Thoracic aorta (tissue), 2 donors: ENCODE data around the gene DEPDC5. TPM values are rescaled to one million over a fixed set of nuclear protein-coding genes. Genes with fewer than 3 reads are reported as not detected.
"Not testable (repeated sequence)": the region's sequence is repeated elsewhere in the genome, so short reads cannot be mapped to it uniquely, and the experiment has no call there.

Source experiments
- ATAC-seq: fragments of 150-250 bp; one replicate; pipeline ENCODE4 v1.8.0; 2017; ENCODE audit warnings: low read depth; ENCODE audit not compliant: insufficient number of reproducible peaks, low FRiP score
- DNase-seq: peaks from one replicate; pipeline ENCODE4 v3.0.0-alpha.2; 2020; ENCODE audit warnings: low spot score
- H3K27ac ChIP-seq, 2 donors: fragments of 200-600 bp; sonication (generic); 1 replicate in 1 of 2; 2 replicates in 1 of 2; pipeline ENCODE4 v1.5.1; 2016; ENCODE audit warnings: mild to moderate bottlenecking in 2 of 2, moderate library complexity in 2 of 2
- H3K27me3 ChIP-seq: fragments of 200-600 bp; sonication (generic); replicated peaks from 2 replicates; pipeline ENCODE4 v1.6.0; 2016; ENCODE audit warnings: mild to moderate bottlenecking; ENCODE audit not compliant: insufficient read depth
- H3K36me3 ChIP-seq: fragments of 200-600 bp; sonication (generic); one replicate; pipeline ENCODE4 v1.5.1; 2016
- H3K4me1 ChIP-seq, 2 donors: fragments of 200-600 bp; sonication (generic); 1 replicate in 1 of 2; 2 replicates in 1 of 2; pipeline versions ENCODE4 v1.5.1 to v1.6.0; 2016; ENCODE audit warnings: low read depth in 2 of 2, mild to moderate bottlenecking in 1 of 2; ENCODE audit not compliant: control insufficient read depth in 1 of 2
- H3K4me3 ChIP-seq: fragments of 200-600 bp; sonication (generic); 2 replicates; pipeline ENCODE4 v1.5.1; 2016; ENCODE audit warnings: mild to moderate bottlenecking
- H3K9me3 ChIP-seq: fragments of 200-600 bp; sonication (generic); 2 replicates; pipeline ENCODE4 v1.5.1; 2016
- CTCF ChIP-seq: fragments of 200-600 bp; sonication (generic); IDR thresholded peaks from one replicate; pipeline ENCODE4 v1.5.1; 2019; ENCODE audit warnings: antibody characterized with exemption
- total RNA-seq, 2 donors: library from RNA; depleted of rRNA; stranded (reverse); fragments of >200 nt; gene quantifications; one replicate each; pipeline versions ENCODE4 v1.1.0 to v1.2.3, GENCODE V29; 2016

Gene DEPDC5
- total RNA-seq, 2 donors from 2014 or later = 31.3 to 52.7 TPM

- Histone ChIP-seq H3K27ac (no peak overlapping the region), H3K4me3 (no peak overlapping the region), H3K9me3 (no peaks in the 10 kb centered on the region), H3K4me1 (no peaks in the 10 kb centered on the region), H3K36me3 (peaks cover 27% of the 10 kb centered on the region), H3K27me3 (no peaks in the 10 kb centered on the region)
- no peak for TF ChIP-seq CTCF
- no peak for ATAC-seq
- DNase-seq = no peak
These were observed 14.7 kb downstream of the DEPDC5 start for GRCh38 chr22:31768422-31769059.

GRCh38 chr22:31773416-31773815 lies 19.6 kb downstream of the DEPDC5 start:
- Histone ChIP-seq H3K9me3 (no peaks in the 10 kb centered on the region), H3K4me1 (no peaks in the 10 kb centered on the region), H3K4me3 (no peak overlapping the region), H3K27ac (no peak overlapping the region), H3K27me3 (no peaks in the 10 kb centered on the region), H3K36me3 (peaks cover 32% of the 10 kb centered on the region)
- DNase-seq (no peak), ATAC-seq (no peak)
- TF ChIP-seq CTCF = no peak

GRCh38 chr22:31776231-31776630 lies 22.4 kb downstream of the DEPDC5 start:
- Histone ChIP-seq H3K36me3 (peaks cover 28% of the 10 kb centered on the region), H3K27me3 (no peaks in the 10 kb centered on the region), H3K9me3 (no peaks in the 10 kb centered on the region), H3K27ac (no peak overlapping the region), H3K4me1 (no peaks in the 10 kb centered on the region), H3K4me3 (no peak overlapping the region)
- TF ChIP-seq CTCF = no peak
- ATAC-seq (no peak), DNase-seq (no peak)

GRCh38 chr22:31789803-31790202 lies 36.0 kb downstream of the DEPDC5 start:
- no peak for TF ChIP-seq CTCF
- Histone ChIP-seq H3K36me3 (peaks cover 5% of the 10 kb centered on the region), H3K27ac (no peak overlapping the region), H3K9me3 (no peaks in the 10 kb centered on the region), H3K4me3 (no peak overlapping the region), H3K4me1 (no peaks in the 10 kb centered on the region), H3K27me3 (no peaks in the 10 kb centered on the region)
- DNase-seq (no peak), ATAC-seq (no peak)

- DNase-seq = no peak
- Histone ChIP-seq H3K36me3 (peaks cover 5% of the 10 kb centered on the region), H3K4me1 (no peaks in the 10 kb centered on the region), H3K27me3 (no peaks in the 10 kb centered on the region), H3K9me3 (no peaks in the 10 kb centered on the region), H3K27ac (no peak overlapping the region), H3K4me3 (no peak overlapping the region)
- no peak for ATAC-seq
- TF ChIP-seq CTCF = no peak
These were observed 36.4 kb downstream of the DEPDC5 start for GRCh38 chr22:31790240-31790639.

GRCh38 chr22:31799358-31799757 lies 45.5 kb downstream of the DEPDC5 start:
- not testable (repeated sequence) for DNase-seq, H3K27me3 ChIP-seq, H3K4me3 ChIP-seq, H3K27ac ChIP-seq, H3K4me1 ChIP-seq, H3K9me3 ChIP-seq, ATAC-seq
- H3K36me3 ChIP-seq = peaks cover 52% of the 10 kb centered on the region
